Panc1 (cell line): ENCODE data around the gene MCAM. TPM values are rescaled to one million over a fixed set of nuclear protein-coding genes. Genes with fewer than 3 reads are reported as not detected.

ENCODE experiments used
- ATAC-seq: fragments of 200-7000 bp; cut with Tn5 transposase; 2 replicates; pipeline ENCODE4 v1.9.1; 2020; ENCODE audit warnings: mild to moderate bottlenecking, moderate library complexity
- BruUV-seq: library from RNA; stranded (reverse); fragments of 400-500 nt; replicated peaks from 2 replicates; lab custom pipeline; 2021; lab: Mats Ljungman, UMichigan
- CTCF ChIA-PET: fragments of 300-600 bp; sonication (Branson Sonifier 250); formaldehyde crosslinking; loops from one replicate; lab custom pipeline; 2022; ENCODE audit warnings: antibody characterized with exemption; lab: Charles Lee
- POLR2A ChIA-PET: fragments of 300-600 bp; sonication (Branson Sonifier 250); formaldehyde crosslinking; loops from one replicate; lab custom pipeline; 2022; ENCODE audit warnings: antibody characterized with exemption; lab: Charles Lee
- DNase-seq: peaks from one replicate; pipeline ENCODE4 v3.0.0-alpha.2; 2010; ENCODE audit warnings: low read depth, low spot score
- H3K27ac ChIP-seq: 2 replicates; pipeline ENCODE4 v1.5.1; 2011; ENCODE audit warnings: mild to moderate bottlenecking, low read length, inconsistent platforms
- H3K27me3 ChIP-seq: fragments of 200-500 bp; sonication (Bioruptor generic); 2 replicates; pipeline ENCODE4 v1.6.0; 2014; ENCODE audit warnings: low read length, inconsistent platforms; ENCODE audit not compliant: control insufficient read depth, insufficient read depth
- H3K36me3 ChIP-seq: fragments of 200-500 bp; sonication (Bioruptor generic); 2 replicates; pipeline ENCODE4 v1.5.1; 2014; ENCODE audit warnings: inconsistent platforms, mild to moderate bottlenecking, low read length, moderate library complexity; ENCODE audit not compliant: control insufficient read depth, insufficient read depth
- H3K4me1 ChIP-seq: 2 replicates; pipeline ENCODE4 v1.5.1; 2011; ENCODE audit warnings: inconsistent platforms, mild to moderate bottlenecking, low read length, moderate library complexity; ENCODE audit not compliant: control insufficient read depth, insufficient read depth
- H3K4me3 ChIP-seq, 2 experiments: 2 replicates each; pipeline ENCODE4 v1.5.1; 2011 to 2012; ENCODE audit warnings: low read depth in 2 of 2, low read length in 2 of 2, mild to moderate bottlenecking in 2 of 2, inconsistent platforms in 1 of 2, moderate library complexity in 1 of 2
- H3K9me3 ChIP-seq: fragments of 200-500 bp; sonication (Bioruptor generic); 2 replicates; pipeline ENCODE4 v1.5.1; 2014; ENCODE audit warnings: low read depth, mild to moderate bottlenecking, inconsistent platforms, low read length, moderate library complexity; ENCODE audit not compliant: control insufficient read depth, insufficient read depth
- POLR2AphosphoS5 ChIP-seq: IDR thresholded peaks from 2 replicates; pipeline ENCODE4 v1.6.1; 2012; ENCODE audit warnings: mild to moderate bottlenecking, low read depth, low read length, moderate library complexity
- SIN3A ChIP-seq: IDR thresholded peaks from 2 replicates; pipeline ENCODE4 v1.6.1; 2012; ENCODE audit warnings: low read depth, mild to moderate bottlenecking, low read length, moderate library complexity, borderline replicate concordance; ENCODE audit not compliant: insufficient read depth
- TCF7L2 ChIP-seq: IDR thresholded peaks from 2 replicates; pipeline ENCODE4 v1.6.1; 2011; ENCODE audit warnings: mild to moderate bottlenecking, low read depth, low read length, inconsistent platforms
- in situ Hi-C: cut with HindIII; loops from 2 replicates; pipeline ENCODE4 v1.10.0; 2016; ENCODE audit warnings: low sequenced_read_pairs, low pct_unique_long_range_greater_than_20kb
- intact Hi-C: fragments of 100-400 bp; cut with micrococcal nuclease; formaldehyde crosslinking; loops from one replicate; pipeline ENCODE4 v1.10.0; 2022; ENCODE audit not compliant: unreplicated experiment
- total RNA-seq: library from RNA; stranded (reverse); gene quantifications from one replicate; pipeline ENCODE4 v1.2.1, GENCODE V29; 2021; ENCODE audit not compliant: unreplicated experiment
- TF ChIP-seq, protein P1 (sequence below), 2 experiments: IDR thresholded peaks; 2 replicates each; pipeline ENCODE4 v1.6.1; 2011 to 2012; ENCODE audit warnings: low read depth in 2 of 2, control low read depth in 1 of 2, low read length in 1 of 2, mild to moderate bottlenecking in 1 of 2, moderate library complexity in 1 of 2; ENCODE audit not compliant: insufficient read depth in 1 of 2
- TF ChIP-seq, protein P2 (sequence below): fragments of 450-650 bp; IDR thresholded peaks from 2 replicates; pipeline ENCODE4 v1.5.1; 2017; ENCODE audit warnings: mild to moderate bottlenecking

MCAM gene
- total RNA-seq, 1 experiment from 2014 or later: 27.2 TPM

DNA sequence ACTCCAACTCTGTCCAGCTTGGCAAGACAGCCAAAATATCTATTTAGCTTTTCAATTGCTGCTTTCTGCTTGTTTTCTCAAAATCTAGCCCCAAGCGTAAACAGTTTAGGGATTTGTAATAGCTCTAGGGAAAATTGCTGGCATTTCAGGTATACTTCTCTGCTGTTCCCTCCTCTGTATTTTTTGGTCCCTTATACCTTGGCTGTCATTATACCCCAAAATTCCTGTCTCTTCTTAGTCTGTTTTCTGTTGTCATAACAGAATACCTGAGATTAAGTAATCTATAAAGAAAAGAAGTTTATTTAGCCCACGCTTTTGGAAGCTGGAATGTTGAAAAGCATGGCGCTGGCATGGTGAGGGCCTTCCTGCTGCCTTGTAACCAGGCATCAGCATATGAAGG lies 23.5 kb downstream of the MCAM start:
- DNase-seq (no peak), ATAC-seq (no peak)
- BruUV-seq: no TSS peak
- ChIA-PET CTCF (interaction anchor here (0.7 kb wide), 1 partner anchor 59 kb away, joined by 3 read pairs; no protein-coding TSS in a partner anchor), POLR2A (no interaction called here)
- intact Hi-C loops: no loop called here
- peaks cover 17% of the 10 kb centered on the region for H3K36me3 ChIP-seq
- no peaks in the 10 kb centered on the region for H3K27me3 ChIP-seq
- in situ Hi-C loops: no loop called here
- no peaks in the 10 kb centered on the region for H3K4me1 ChIP-seq
- H3K27ac ChIP-seq: no peak overlapping the region
- no peaks in the 10 kb centered on the region for H3K9me3 ChIP-seq
- TF ChIP-seq, protein P1, sequence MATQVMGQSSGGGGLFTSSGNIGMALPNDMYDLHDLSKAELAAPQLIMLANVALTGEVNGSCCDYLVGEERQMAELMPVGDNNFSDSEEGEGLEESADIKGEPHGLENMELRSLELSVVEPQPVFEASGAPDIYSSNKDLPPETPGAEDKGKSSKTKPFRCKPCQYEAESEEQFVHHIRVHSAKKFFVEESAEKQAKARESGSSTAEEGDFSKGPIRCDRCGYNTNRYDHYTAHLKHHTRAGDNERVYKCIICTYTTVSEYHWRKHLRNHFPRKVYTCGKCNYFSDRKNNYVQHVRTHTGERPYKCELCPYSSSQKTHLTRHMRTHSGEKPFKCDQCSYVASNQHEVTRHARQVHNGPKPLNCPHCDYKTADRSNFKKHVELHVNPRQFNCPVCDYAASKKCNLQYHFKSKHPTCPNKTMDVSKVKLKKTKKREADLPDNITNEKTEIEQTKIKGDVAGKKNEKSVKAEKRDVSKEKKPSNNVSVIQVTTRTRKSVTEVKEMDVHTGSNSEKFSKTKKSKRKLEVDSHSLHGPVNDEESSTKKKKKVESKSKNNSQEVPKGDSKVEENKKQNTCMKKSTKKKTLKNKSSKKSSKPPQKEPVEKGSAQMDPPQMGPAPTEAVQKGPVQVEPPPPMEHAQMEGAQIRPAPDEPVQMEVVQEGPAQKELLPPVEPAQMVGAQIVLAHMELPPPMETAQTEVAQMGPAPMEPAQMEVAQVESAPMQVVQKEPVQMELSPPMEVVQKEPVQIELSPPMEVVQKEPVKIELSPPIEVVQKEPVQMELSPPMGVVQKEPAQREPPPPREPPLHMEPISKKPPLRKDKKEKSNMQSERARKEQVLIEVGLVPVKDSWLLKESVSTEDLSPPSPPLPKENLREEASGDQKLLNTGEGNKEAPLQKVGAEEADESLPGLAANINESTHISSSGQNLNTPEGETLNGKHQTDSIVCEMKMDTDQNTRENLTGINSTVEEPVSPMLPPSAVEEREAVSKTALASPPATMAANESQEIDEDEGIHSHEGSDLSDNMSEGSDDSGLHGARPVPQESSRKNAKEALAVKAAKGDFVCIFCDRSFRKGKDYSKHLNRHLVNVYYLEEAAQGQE (IDR thresholded peaks at IDR 0.05; ENCODE audit: insufficient read depth in 1 of 2, low read depth in 2 of 2, low read length in 1 of 2): no peak
- no peak for TF ChIP-seq POLR2AphosphoS5
- no peak overlapping the region for H3K4me3 ChIP-seq

DNA sequence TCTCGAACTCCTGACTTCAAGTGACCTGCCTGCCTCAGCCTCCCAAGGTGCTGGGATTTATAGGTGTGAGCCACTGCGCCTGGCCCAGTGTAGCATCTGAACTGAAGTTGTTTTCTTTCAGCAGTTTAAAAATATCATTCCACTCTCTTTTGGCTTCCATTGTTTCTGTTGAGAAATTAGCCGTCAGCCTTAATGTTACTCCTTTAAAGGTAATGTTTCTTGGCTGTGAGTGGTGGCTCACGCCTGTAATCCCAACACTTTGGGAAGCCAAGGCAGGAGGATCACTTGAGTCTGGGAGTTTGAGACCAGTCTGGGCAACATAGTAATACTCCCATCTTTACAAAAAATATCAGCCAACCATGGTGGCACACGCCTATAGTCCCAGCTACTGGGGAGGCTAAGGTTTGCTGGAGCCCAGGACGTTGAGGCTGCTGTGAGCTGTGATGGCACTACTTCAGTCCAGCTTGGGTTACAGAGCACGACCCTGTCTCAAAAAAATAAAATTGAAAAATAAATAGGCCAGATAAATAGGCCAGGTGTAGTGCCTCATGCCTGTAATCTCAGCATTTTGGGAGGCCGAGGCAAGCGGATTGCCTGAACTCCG lies 25.9 kb downstream of the MCAM start:
- no peaks in the 10 kb centered on the region for H3K4me1 ChIP-seq
- in situ Hi-C loops: no loop called here
- TF ChIP-seq POLR2AphosphoS5: no peak
- TF ChIP-seq SIN3A: no peak
- TF ChIP-seq, protein P2, sequence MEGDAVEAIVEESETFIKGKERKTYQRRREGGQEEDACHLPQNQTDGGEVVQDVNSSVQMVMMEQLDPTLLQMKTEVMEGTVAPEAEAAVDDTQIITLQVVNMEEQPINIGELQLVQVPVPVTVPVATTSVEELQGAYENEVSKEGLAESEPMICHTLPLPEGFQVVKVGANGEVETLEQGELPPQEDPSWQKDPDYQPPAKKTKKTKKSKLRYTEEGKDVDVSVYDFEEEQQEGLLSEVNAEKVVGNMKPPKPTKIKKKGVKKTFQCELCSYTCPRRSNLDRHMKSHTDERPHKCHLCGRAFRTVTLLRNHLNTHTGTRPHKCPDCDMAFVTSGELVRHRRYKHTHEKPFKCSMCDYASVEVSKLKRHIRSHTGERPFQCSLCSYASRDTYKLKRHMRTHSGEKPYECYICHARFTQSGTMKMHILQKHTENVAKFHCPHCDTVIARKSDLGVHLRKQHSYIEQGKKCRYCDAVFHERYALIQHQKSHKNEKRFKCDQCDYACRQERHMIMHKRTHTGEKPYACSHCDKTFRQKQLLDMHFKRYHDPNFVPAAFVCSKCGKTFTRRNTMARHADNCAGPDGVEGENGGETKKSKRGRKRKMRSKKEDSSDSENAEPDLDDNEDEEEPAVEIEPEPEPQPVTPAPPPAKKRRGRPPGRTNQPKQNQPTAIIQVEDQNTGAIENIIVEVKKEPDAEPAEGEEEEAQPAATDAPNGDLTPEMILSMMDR: no peak
- no peak for TF ChIP-seq TCF7L2
- TF ChIP-seq, protein P1 (IDR thresholded peaks at IDR 0.05; ENCODE audit: insufficient read depth in 1 of 2, low read depth in 2 of 2, low read length in 1 of 2): no peak
- intact Hi-C loops: no loop called here
- no peaks in the 10 kb centered on the region for H3K9me3 ChIP-seq
- no peak overlapping the region for H3K4me3 ChIP-seq
- no TSS peak for BruUV-seq
- peaks cover 20% of the 10 kb centered on the region for H3K36me3 ChIP-seq
- no peak for ATAC-seq
- DNase-seq: no peak
- ChIA-PET POLR2A (no interaction called here), CTCF (no interaction called here)
- H3K27me3 ChIP-seq: no peaks in the 10 kb centered on the region
- no peak overlapping the region for H3K27ac ChIP-seq
